Astrocyte (in vitro differentiated cells and primary cell): ENCODE data around the gene SMARCA4. TPM values are rescaled to one million over a fixed set of nuclear protein-coding genes. Genes with fewer than 3 reads are reported as not detected.

ENCODE experiments used
- DNase-seq: peaks from one replicate; pipeline ENCODE4 v3.0.0-alpha.2; 2010; ENCODE audit warnings: low read depth
- FAIRE-seq: peaks from 2 replicates; lab custom pipeline; 2011; peaks lifted over from hg19 to GRCh38; lab: Jason Lieb, UNC
- H2AFZ ChIP-seq: 2 replicates; pipeline ENCODE4 v1.6.0; 2012; ENCODE audit warnings: low read depth, low read length, inconsistent platforms
- H3K27ac ChIP-seq: 2 replicates; pipeline ENCODE4 v1.5.1; 2011; ENCODE audit warnings: low read depth, low read length, inconsistent platforms
- H3K27me3 ChIP-seq: 2 replicates; pipeline ENCODE4 v1.6.0; 2011; ENCODE audit warnings: low read length, inconsistent platforms; ENCODE audit not compliant: insufficient read depth
- H3K36me3 ChIP-seq: 2 replicates; pipeline ENCODE4 v1.5.1; 2011; ENCODE audit warnings: low read length, inconsistent platforms; ENCODE audit not compliant: insufficient read depth
- H3K4me1 ChIP-seq: 2 replicates; pipeline ENCODE4 v1.5.1; 2011; ENCODE audit warnings: low read length, inconsistent platforms; ENCODE audit not compliant: insufficient read depth
- H3K4me2 ChIP-seq: 2 replicates; pipeline ENCODE4 v1.6.0; 2012; ENCODE audit warnings: low read length, inconsistent platforms
- H3K4me3 ChIP-seq: 2 replicates; pipeline ENCODE4 v1.5.1; 2011; ENCODE audit warnings: low read depth, mild to moderate bottlenecking, low read length, inconsistent platforms; ENCODE audit not compliant: insufficient read depth
- H3K79me2 ChIP-seq: 2 replicates; pipeline ENCODE4 v1.6.0; 2012; ENCODE audit warnings: mild to moderate bottlenecking, low read length, inconsistent platforms; ENCODE audit not compliant: insufficient read depth
- H3K9ac ChIP-seq: 2 replicates; pipeline ENCODE4 v1.6.0; 2012; ENCODE audit warnings: mild to moderate bottlenecking, low read length, inconsistent platforms
- H3K9me3 ChIP-seq: 2 replicates; pipeline ENCODE4 v1.5.1; 2012; ENCODE audit warnings: low read depth, mild to moderate bottlenecking, low read length, inconsistent platforms; ENCODE audit not compliant: insufficient read depth
- H4K20me1 ChIP-seq: 2 replicates; pipeline ENCODE4 v1.6.0; 2012; ENCODE audit warnings: low read length, inconsistent platforms; ENCODE audit not compliant: insufficient read depth
- H3K27ac Mint-ChIP-seq: one replicate; pipeline ENCODE4 v1.8.0; 2021; ENCODE audit warnings: mild to moderate bottlenecking, mixed read lengths; ENCODE audit not compliant: unreplicated experiment
- H3K27me3 Mint-ChIP-seq: one replicate; pipeline ENCODE4 v1.8.0; 2021; ENCODE audit warnings: low read depth, mixed read lengths; ENCODE audit not compliant: unreplicated experiment
- H3K36me3 Mint-ChIP-seq: one replicate; pipeline ENCODE4 v1.8.0; 2021; ENCODE audit warnings: low read depth, mixed read lengths; ENCODE audit not compliant: unreplicated experiment
- H3K4me1 Mint-ChIP-seq: one replicate; pipeline ENCODE4 v1.8.0; 2021; ENCODE audit warnings: low read depth, mixed read lengths; ENCODE audit not compliant: unreplicated experiment
- H3K4me3 Mint-ChIP-seq: one replicate; pipeline ENCODE4 v1.8.0; 2021; ENCODE audit warnings: mild to moderate bottlenecking, moderate library complexity, mixed read lengths; ENCODE audit not compliant: unreplicated experiment
- H3K9me3 Mint-ChIP-seq: one replicate; pipeline ENCODE4 v1.8.0; 2021; ENCODE audit warnings: mild to moderate bottlenecking, mixed read lengths; ENCODE audit not compliant: unreplicated experiment
- EZH2 ChIP-seq: IDR thresholded peaks from 2 replicates; pipeline ENCODE4 v1.6.1; 2012; ENCODE audit warnings: mild to moderate bottlenecking, low read length, inconsistent platforms; ENCODE audit not compliant: insufficient read depth
- total RNA-seq: library from RNA; stranded (reverse); gene quantifications from 2 replicates; pipeline ENCODE4 v1.2.1, GENCODE V29; 2021
- TF ChIP-seq, protein P1 (sequence below): IDR thresholded peaks from 2 replicates; pipeline ENCODE4 v1.5.1; 2011; ENCODE audit warnings: low read depth, mild to moderate bottlenecking, inconsistent platforms, low read length, moderate library complexity; ENCODE audit not compliant: insufficient read depth

Gene SMARCA4
- total RNA-seq, 1 donor from 2014 or later, result 159 TPM

DNA sequence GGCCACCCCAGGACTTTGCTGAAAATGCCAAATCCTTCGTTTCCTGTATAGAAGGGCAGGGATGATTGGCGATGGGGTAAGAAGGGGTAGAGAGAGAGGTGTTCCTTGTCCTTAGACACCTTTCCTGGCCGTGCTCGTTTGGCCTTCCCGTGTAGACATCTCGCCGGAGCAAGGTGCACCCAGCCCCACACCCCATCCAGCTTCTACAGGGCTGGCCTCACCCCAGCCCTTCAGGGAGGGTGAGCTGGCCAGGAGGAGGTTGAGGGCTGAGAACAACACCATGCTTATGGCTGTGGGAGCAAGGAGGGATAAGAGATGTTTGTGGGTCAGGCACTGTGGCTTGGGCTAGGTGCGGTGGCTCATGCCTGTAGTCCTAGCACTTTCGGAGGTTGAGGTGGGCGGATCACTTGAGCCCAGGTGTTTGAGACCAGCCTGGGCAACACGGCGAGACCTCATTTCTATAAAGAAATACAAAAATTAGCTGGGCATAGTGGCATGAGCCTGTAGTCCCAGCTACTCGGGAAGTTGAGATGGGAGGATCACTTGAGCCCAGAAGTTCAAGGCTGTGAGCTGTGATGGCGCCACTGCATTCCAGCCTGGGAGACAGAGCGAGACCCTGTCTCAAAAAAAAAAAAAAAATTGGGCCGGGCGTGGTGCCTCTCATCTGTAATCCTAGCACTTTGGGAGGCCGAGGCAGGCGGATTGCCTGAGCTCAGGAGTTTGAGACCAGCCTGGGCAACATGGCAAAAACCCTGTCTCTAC, 15.5 kb downstream of the SMARCA4 start:
- Mint-ChIP-seq H3K4me1 (peaks cover 6% of the 10 kb centered on the region), H3K36me3 (peaks cover 3% of the 10 kb centered on the region), H3K27me3 (no peaks in the 10 kb centered on the region), H3K4me3 (no peak overlapping the region), H3K9me3 (no peaks in the 10 kb centered on the region), H3K27ac (no peak overlapping the region)
- peaks cover 87% of the 10 kb centered on the region for H4K20me1 ChIP-seq
- DNase-seq, result no peak
- no peak overlapping the region for H3K4me3 ChIP-seq
- H3K9me3 ChIP-seq, result no peaks in the 10 kb centered on the region
- H3K4me2 ChIP-seq, result peak overlapping the region; percentile 28
- no peak overlapping the region for H2AFZ ChIP-seq
- H3K36me3 ChIP-seq, result no peaks in the 10 kb centered on the region
- peaks cover 7% of the 10 kb centered on the region for H3K4me1 ChIP-seq
- no peak overlapping the region for H3K27ac ChIP-seq
- no peak overlapping the region for H3K9ac ChIP-seq
- FAIRE-seq, result no peak
- peaks cover 96% of the 10 kb centered on the region for H3K79me2 ChIP-seq
- no peaks in the 10 kb centered on the region for H3K27me3 ChIP-seq
- TF ChIP-seq EZH2, result no peak
- TF ChIP-seq, protein P1, sequence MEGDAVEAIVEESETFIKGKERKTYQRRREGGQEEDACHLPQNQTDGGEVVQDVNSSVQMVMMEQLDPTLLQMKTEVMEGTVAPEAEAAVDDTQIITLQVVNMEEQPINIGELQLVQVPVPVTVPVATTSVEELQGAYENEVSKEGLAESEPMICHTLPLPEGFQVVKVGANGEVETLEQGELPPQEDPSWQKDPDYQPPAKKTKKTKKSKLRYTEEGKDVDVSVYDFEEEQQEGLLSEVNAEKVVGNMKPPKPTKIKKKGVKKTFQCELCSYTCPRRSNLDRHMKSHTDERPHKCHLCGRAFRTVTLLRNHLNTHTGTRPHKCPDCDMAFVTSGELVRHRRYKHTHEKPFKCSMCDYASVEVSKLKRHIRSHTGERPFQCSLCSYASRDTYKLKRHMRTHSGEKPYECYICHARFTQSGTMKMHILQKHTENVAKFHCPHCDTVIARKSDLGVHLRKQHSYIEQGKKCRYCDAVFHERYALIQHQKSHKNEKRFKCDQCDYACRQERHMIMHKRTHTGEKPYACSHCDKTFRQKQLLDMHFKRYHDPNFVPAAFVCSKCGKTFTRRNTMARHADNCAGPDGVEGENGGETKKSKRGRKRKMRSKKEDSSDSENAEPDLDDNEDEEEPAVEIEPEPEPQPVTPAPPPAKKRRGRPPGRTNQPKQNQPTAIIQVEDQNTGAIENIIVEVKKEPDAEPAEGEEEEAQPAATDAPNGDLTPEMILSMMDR, result no peak

DNA sequence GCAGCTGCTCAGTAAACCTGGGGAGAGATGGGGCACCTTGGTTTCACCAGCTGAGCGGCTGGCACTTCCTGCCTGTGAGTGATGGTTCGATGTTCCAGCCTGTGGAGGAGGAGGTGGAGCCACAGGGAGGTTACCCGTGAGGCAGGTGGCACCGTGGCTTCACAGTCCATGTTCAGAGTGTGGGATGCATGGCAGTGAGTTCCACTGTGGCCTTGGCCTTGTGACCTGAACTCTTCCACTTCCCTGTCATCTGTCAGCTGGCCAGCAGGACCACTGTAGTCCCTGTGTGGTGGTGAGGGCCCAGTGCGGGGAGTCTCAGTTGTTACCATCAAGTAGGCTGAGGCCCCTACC, 16.9 kb downstream of the SMARCA4 start:
- H3K9ac ChIP-seq, result no peak overlapping the region
- H3K27me3 ChIP-seq, result no peaks in the 10 kb centered on the region
- H3K27me3 Mint-ChIP-seq, result no peaks in the 10 kb centered on the region
- peaks cover 95% of the 10 kb centered on the region for H3K79me2 ChIP-seq
- H3K36me3 Mint-ChIP-seq, result no peaks in the 10 kb centered on the region
- H3K27ac Mint-ChIP-seq, result no peak overlapping the region
- no peak overlapping the region for H3K4me3 Mint-ChIP-seq
- peaks cover 7% of the 10 kb centered on the region for H3K4me1 ChIP-seq
- DNase-seq (no peak), FAIRE-seq (no peak)
- no peaks in the 10 kb centered on the region for H3K36me3 ChIP-seq
- no peak overlapping the region for H2AFZ ChIP-seq
- no peak overlapping the region for H3K27ac ChIP-seq
- H3K4me1 Mint-ChIP-seq, result peaks cover 12% of the 10 kb centered on the region
- no peaks in the 10 kb centered on the region for H3K9me3 Mint-ChIP-seq
- H3K9me3 ChIP-seq, result no peaks in the 10 kb centered on the region
- peaks cover 88% of the 10 kb centered on the region for H4K20me1 ChIP-seq
- H3K4me2 ChIP-seq, result no peak overlapping the region
- TF ChIP-seq EZH2, result no peak
- TF ChIP-seq, protein P1, result no peak
- H3K4me3 ChIP-seq, result no peak overlapping the region

DNA sequence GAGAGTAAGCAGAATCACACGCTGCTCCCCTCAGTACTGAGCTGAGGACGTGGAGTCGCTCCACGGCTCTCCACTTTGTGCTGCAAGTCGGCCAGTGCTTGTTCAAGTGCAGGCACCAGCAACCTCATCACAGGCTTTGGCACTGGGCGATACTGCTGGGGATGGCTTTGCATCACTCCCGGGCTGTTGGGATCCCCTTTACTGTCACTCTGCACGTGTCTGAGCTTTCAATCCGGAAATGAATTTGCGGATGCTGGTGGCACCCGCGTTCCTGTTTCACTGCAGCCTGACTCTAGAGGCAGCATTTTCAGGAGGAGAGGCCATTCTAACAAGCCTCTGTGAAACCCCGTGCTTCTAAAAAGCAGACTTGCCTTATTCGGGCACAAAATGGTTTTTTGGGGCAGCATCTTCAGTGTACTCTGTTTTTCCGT, 19.1 kb downstream of the SMARCA4 start:
- Mint-ChIP-seq H3K36me3 (peaks cover 2% of the 10 kb centered on the region), H3K27ac (no peak overlapping the region), H3K27me3 (no peaks in the 10 kb centered on the region), H3K9me3 (no peaks in the 10 kb centered on the region), H3K4me3 (no peak overlapping the region), H3K4me1 (peaks cover 12% of the 10 kb centered on the region)
- H3K4me2 ChIP-seq, result no peak overlapping the region
- H4K20me1 ChIP-seq, result peaks cover 95% of the 10 kb centered on the region
- H3K79me2 ChIP-seq, result peaks cover 99% of the 10 kb centered on the region
- DNase-seq, result no peak
- no peak overlapping the region for H2AFZ ChIP-seq
- no peak overlapping the region for H3K4me3 ChIP-seq
- no peak for TF ChIP-seq EZH2
- TF ChIP-seq, protein P1, result no peak
- H3K27ac ChIP-seq, result no peak overlapping the region
- H3K27me3 ChIP-seq, result no peaks in the 10 kb centered on the region
- FAIRE-seq, result no peak
- no peaks in the 10 kb centered on the region for H3K9me3 ChIP-seq
- H3K4me1 ChIP-seq, result peaks cover 7% of the 10 kb centered on the region
- H3K9ac ChIP-seq, result no peak overlapping the region
- H3K36me3 ChIP-seq, result peaks cover 3% of the 10 kb centered on the region
